C4-2B (cell line): Measurements from ENCODE around the gene TMEM145.

Experiments used
- CTCF ChIP-seq: fragments of 450-650 bp; conservative IDR thresholded peaks from 2 replicates; pipeline ENCODE4 v1.5.1; 2017; ENCODE audit warnings: mild to moderate bottlenecking
- ZFX ChIP-seq: fragments of 450-650 bp; IDR thresholded peaks from 2 replicates; pipeline ENCODE4 v1.6.1; 2017

- TF ChIP-seq CTCF (no peak), ZFX (no peak)
Measured at GRCh38 chr19:42275103-42275502, 38.0 kb upstream of the TMEM145 start.
